AG04449 (cell line): ENCODE measurements around the gene MYH6.
"Not testable (repeated sequence)": the region's sequence is repeated elsewhere in the genome, so short reads cannot be mapped to it uniquely, and the experiment has no call there.

Source experiments
- CTCF ChIA-PET: fragments of 350-600 bp; formaldehyde crosslinking; extraction: SDS; loops from one replicate; lab custom pipeline; 2021; ENCODE audit warnings: antibody characterized with exemption; lab: Yijun Ruan, JAX
- POLR2A ChIA-PET: fragments of 400-600, 350-600 bp; formaldehyde crosslinking; extraction: SDS; loops from one replicate; lab custom pipeline; 2020; ENCODE audit warnings: antibody characterized with exemption, inconsistent platforms; lab: Yijun Ruan, JAX
- DNase-seq: peaks from one replicate; pipeline ENCODE4 v3.0.0-alpha.2; 2010; ENCODE audit warnings: low read depth, low spot score
- H3K4me3 ChIP-seq: 2 replicates; pipeline ENCODE4 v1.5.1; 2011; ENCODE audit warnings: low read depth, mild to moderate bottlenecking, control low read depth, low read length
- TF ChIP-seq, protein P1 (sequence below): IDR thresholded peaks from one replicate; pipeline ENCODE4 v1.5.1; 2011; ENCODE audit warnings: mild to moderate bottlenecking, moderate library complexity, low read length, control low read depth, inconsistent platforms; ENCODE audit not compliant: insufficient read depth; ENCODE audit errors: missing control alignments

MYH6 gene

DNA sequence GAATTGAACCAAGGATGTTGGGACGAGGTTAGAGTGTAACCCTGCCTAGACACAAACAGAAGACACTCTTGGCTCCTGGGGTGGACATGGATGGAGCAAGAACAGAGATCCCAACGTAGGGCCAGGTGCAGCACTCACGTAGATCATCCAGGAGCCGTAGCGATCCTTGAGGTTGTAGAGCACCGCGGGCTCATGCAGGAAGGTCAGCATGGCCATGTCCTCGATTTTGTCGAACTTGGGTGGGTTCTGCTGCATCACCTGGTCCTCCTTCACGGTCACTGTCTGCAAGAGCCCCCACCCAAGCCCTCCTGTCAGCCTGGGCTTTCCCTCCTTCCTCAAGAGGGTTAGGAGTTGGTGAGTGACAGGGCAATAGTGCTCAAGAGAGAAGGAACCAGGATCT is 24.9 kb upstream of the MYH6 start:
- TF ChIP-seq, protein P1, sequence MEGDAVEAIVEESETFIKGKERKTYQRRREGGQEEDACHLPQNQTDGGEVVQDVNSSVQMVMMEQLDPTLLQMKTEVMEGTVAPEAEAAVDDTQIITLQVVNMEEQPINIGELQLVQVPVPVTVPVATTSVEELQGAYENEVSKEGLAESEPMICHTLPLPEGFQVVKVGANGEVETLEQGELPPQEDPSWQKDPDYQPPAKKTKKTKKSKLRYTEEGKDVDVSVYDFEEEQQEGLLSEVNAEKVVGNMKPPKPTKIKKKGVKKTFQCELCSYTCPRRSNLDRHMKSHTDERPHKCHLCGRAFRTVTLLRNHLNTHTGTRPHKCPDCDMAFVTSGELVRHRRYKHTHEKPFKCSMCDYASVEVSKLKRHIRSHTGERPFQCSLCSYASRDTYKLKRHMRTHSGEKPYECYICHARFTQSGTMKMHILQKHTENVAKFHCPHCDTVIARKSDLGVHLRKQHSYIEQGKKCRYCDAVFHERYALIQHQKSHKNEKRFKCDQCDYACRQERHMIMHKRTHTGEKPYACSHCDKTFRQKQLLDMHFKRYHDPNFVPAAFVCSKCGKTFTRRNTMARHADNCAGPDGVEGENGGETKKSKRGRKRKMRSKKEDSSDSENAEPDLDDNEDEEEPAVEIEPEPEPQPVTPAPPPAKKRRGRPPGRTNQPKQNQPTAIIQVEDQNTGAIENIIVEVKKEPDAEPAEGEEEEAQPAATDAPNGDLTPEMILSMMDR: no peak
- ChIA-PET CTCF (no interaction called here), POLR2A (no interaction called here)
- H3K4me3 ChIP-seq: no peak overlapping the region
- no peak for DNase-seq

DNA sequence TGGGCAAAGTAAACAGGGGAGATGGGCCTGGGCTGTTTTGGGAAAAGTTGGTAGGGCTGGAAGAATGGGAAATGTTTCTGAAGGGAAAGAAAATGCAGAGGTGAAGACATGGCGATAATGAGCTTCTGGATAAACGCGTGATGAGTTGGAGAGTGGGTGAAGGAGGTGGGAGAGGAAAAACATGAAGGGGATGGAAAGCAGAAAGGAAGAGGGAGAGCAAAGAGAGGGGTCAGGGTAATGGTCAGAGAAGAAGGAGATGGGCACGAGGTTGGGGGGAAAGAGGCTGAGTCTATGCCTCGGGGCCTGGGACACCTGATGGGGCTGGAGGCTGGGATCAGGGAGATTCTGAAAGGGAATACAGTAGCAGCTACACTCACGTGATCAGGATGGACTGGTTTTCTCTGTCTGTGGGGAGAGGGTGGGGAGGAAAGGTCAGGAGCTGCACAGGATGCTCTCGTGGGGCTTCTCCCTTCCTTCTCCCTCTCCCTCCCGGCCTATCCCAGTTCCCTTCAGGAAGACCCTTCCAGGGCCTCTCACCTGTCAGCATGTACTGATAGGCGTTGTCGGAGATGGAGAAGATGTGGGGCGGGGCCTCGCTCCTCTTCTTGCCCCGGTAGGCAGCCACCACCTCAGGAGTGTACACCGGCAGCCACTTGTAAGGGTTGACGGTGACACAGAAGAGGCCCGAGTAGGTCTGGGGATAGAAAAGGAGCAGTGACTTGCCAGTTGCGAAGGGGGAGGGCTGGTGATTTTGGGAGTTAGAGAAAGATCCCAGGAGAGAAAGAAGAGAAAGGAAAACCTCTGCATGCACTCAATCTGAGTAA is 24.2 kb upstream of the MYH6 start:
- ChIA-PET POLR2A (no interaction called here), CTCF (no interaction called here)
- DNase-seq: no peak
- TF ChIP-seq, protein P1: no peak
- no peak overlapping the region for H3K4me3 ChIP-seq

DNA sequence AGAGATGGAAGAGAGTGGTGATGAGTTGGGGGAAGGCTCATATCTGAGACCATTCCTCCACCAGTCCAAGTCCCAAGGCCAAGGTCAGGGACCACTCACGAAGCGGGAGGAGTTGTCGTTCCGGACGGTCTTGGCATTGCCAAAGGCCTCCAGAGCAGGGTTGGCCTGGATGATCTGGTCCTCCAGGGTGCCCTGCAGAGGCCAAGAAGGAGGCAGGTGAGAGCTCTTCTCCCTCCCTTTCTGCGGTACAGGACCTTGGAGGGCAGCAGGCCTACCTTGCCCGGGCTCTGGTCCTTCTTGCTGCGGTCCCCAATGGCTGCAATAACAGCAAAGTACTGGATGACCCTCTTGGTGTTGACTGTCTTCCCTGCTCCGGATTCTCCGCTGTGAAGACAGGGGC is 23.4 kb upstream of the MYH6 start:
- ChIA-PET POLR2A (no interaction called here), CTCF (no interaction called here)
- DNase-seq: no peak
- TF ChIP-seq, protein P1: no peak
- H3K4me3 ChIP-seq: no peak overlapping the region

DNA sequence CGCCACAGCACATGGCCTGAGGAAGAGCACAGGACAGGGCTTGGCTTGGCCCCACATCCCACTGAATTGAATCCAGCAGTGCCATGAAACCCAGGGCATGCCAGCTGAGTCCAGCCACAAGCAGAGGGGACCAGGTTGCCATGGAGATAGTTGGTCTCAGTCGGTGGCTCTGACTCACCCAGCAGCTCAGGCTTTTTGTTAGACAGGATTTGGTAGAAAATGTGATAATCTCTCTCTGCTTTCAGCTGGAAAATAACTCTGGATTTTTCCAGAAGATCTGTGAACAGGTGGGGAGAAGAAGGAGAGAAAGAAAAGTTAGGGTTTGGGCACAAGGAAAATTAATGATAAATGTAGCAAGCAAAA is 22.6 kb upstream of the MYH6 start:
- CTCF ChIA-PET: no interaction called here

DNA sequence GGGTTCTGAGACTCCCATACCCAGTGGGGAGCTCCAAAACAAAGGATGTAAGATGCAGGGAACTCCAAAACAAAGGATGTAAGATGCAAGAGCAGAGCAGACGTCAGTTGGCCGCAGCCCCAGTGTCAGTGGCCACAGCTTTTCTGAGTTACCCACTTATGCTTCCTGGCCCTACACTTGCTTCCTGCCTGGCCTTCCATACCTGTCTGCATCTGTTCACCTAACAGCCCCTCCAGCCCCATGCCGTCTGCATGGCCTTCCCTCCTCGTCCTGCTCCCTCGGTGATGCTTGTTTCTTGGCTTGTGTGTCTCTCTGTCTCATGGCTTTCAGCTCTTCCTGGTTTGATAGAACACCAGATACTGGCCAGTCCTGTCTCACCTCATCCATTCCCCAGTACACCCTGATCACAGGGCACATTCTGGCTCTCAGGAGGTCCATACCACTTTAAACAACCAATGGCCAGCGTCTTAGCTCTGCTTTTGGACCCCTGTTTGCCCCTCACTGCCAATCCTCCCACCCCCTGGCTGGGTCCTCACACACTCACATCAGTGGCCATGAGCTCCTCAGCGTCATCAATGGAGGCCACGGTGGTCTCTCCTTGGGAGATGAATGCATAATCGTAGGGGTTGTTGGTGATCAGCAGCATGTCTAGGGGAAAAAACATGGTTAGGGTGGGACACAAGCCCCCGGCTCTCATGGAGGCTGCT is 22.1 kb upstream of the MYH6 start:
- TF ChIP-seq, protein P1: no peak
- ChIA-PET CTCF (no interaction called here), POLR2A (no interaction called here)
- H3K4me3 ChIP-seq: no peak overlapping the region
- DNase-seq: no peak

More for the DNA sequence above, 22.6 kb upstream of the MYH6 start:
- DNase-seq: no peak
- TF ChIP-seq, protein P1: no peak
- no peak overlapping the region for H3K4me3 ChIP-seq
- POLR2A ChIA-PET: no interaction called here

DNA sequence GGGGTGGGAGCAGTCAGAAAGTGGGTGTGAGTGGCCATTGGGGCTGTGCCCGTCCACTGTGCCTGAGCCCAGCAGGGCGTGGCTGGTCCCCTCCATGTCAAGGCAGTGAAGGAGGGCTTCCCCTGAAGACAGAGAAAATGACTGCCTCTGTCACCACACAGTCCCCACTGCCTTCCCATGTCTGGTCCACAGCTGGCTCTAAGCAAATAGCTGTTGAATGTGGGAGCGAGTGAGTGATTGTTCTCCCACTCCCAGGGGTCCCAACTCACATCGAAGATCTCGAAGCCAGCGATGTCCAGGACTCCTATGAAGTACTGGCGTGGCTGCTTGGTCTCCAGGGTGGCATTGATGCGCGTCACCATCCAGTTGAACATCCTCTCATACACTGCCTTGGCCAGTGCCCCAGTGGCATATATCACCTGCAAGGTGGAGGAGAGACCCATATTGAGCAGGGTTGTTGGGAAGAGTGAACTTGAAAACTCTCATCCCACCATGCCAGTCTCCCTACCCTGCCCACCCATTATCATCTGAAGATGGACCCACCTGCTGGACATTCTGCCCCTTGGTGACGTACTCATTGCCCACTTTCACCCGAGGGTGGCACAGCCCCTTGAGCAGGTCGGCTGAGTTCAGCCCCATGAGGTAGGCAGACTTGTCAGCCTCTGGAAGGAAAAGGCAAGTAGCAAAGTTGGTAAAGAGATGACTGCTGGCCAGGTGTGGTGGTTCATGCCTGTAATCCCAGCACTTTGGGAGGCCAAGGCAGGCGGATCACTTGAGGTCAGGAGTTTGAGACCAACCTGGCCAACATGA is 20.8 kb upstream of the MYH6 start:
- ChIA-PET CTCF (no interaction called here), POLR2A (no interaction called here)
- H3K4me3 ChIP-seq: no peak overlapping the region
- DNase-seq: no peak
- TF ChIP-seq, protein P1: no peak

DNA sequence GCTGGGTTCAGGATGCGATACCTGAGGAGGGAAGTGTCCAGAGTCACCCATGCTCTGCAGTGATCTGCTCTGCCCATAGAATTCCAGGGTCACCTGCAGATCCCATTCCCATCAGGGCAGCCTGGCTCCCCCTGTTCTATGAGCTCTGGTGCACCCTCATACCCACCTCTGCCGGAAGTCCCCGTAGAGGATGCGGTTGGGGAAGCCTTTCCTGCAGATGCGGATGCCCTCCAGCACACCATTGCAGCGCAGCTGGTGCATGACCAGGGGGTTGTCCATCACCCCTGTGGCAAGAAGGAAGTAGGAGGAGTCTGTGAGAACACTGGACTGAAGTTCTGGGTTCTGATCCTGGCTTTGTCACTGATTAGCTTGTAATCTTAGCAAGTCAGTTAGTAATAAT is 17.7 kb upstream of the MYH6 start:
- CTCF ChIA-PET, DNase-seq, H3K4me3 ChIP-seq, POLR2A ChIA-PET: not testable (repeated sequence)
